OCI-LY7 (cell line): Measurements from ENCODE around the gene FSIP1.

Experiments
- EZH2phosphoT487 ChIP-seq: fragments of 200-600 bp; sonication (generic); IDR thresholded peaks from 2 replicates; pipeline ENCODE4 v1.6.1; 2018; ENCODE audit warnings: low read depth, borderline replicate concordance, mild to moderate bottlenecking, mixed run types, antibody characterized with exemption, low read length, moderate library complexity, mixed read lengths
- TF ChIP-seq, protein P1 (sequence below): fragments of 200-600 bp; sonication (generic); conservative IDR thresholded peaks from 2 replicates; pipeline ENCODE4 v1.5.1; 2014; ENCODE audit warnings: mild to moderate bottlenecking, antibody characterized with exemption, low read length, moderate library complexity, mixed read lengths

DNA sequence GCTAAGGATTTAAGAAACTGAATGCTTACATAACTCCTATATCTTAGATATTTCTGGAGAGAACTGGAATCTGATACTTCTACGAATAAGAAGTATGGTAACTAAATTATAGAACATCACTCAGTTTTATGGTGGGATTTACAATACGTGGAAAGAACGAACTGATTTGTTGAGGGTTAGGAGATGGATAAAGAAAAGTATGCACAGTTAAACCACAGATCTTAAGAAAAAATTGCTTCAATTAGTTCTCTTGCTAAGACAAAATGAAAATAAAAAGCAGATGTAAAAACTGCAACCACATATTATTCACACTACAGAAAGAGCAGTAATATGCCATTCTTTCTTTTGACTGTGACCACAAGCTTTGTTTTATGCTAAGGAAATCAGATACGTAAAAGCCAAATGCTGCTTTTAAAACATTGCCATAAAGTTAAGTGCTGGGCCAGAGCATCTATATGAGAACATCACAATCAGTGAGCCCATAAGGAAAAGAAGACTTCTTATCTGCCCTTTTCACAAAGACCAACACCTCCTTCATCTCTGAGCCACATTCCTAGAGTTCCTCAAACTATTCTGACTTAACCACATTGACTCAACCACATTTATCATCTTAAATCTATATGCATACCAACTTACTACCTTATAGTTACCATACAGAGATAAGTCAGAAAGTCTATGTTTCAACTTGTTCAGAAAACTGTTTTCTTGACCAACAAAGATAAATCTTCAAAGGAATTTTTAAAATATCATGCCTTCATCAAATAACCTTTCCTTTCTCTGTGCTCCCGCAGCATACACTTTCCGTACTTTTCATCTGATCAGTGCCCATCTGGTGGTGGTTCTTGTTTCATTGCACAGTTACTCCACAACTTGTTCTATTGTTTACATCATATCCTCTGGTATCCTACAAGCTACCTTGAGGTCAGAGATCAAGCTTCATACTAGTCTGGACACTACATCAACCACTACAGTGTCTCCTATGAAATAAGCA, 61.7 kb downstream of the FSIP1 start:
- TF ChIP-seq, protein P1, sequence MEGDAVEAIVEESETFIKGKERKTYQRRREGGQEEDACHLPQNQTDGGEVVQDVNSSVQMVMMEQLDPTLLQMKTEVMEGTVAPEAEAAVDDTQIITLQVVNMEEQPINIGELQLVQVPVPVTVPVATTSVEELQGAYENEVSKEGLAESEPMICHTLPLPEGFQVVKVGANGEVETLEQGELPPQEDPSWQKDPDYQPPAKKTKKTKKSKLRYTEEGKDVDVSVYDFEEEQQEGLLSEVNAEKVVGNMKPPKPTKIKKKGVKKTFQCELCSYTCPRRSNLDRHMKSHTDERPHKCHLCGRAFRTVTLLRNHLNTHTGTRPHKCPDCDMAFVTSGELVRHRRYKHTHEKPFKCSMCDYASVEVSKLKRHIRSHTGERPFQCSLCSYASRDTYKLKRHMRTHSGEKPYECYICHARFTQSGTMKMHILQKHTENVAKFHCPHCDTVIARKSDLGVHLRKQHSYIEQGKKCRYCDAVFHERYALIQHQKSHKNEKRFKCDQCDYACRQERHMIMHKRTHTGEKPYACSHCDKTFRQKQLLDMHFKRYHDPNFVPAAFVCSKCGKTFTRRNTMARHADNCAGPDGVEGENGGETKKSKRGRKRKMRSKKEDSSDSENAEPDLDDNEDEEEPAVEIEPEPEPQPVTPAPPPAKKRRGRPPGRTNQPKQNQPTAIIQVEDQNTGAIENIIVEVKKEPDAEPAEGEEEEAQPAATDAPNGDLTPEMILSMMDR = no peak
- TF ChIP-seq EZH2phosphoT487 = no peak
